Measurements from ENCODE around the gene APOBEC3B. TPM values are rescaled to one million over a fixed set of nuclear protein-coding genes. Genes with fewer than 3 reads are reported as not detected.
"Not testable (repeated sequence)": the region's sequence is repeated elsewhere in the genome, so short reads cannot be mapped to it uniquely, and the experiment has no call there.

The APOBEC3B gene
- total RNA-seq, 1 donor from 2014 or later: 17.0 TPM

DNA sequence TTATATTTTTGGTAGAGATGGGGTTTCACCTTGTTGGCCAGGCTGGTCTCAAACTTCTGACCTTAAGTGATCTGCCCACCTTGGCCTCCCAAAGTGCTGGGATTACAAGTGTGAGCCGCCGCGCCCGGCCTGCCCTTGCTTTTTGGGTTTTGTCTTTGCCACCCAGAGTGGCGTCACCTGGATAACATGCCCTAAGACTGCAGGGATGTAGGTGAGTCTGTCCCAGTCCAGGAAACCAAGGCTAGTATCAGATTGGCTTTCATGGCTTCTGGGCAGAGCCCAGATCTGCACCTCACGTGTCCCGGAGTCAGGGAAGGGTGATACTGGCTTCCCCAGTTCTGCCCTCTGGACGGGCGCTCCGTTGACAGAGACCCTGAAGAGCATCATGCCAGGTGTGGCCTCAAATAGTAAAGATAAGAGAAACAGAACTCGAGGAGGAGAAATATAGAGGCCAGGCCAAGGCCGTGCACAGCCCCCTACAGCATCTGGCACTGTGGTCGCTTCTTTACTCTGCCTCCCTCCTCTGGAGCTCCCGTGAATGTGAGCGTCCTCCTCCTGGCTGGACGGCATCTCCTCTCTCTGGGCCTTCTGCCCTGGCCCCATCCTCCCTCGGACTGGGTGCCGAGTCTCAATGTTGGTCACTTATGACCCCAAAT, 7.8 kb upstream of the APOBEC3B start:
- intact Hi-C loops (cut with micrococcal nuclease): no loop called here
- H3K27ac Mint-ChIP-seq: no peak overlapping the region
- H3K36me3 Mint-ChIP-seq (ENCODE audit: low read depth): no peaks in the 10 kb centered on the region
- no peak for DNase-seq (ENCODE audit: low spot score)
- no peaks in the 10 kb centered on the region for H3K9me3 Mint-ChIP-seq
- no peak overlapping the region for H3K4me3 Mint-ChIP-seq (ENCODE audit: low read depth)
- peaks cover 4% of the 10 kb centered on the region for H3K4me1 Mint-ChIP-seq (ENCODE audit: low read depth)
- peaks cover 14% of the 10 kb centered on the region for H3K27me3 Mint-ChIP-seq (ENCODE audit: low read depth)

DNA sequence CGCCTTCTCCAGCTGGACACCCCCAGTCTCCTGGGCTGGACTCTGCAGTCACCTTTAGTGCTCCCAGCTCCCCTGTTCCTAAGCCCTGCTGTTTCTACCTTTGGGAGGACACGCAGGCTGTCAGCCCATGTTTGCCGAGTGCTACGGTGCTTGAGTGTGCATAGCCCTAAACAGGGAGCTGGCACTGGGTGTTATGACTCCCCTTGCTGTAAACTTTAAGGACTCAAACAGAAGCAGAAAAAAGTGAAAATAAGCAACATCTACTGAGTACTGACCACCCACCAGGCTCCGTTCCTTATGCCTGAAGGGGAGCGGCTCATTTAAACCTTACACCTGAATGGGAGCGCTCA, 7.3 kb upstream of the APOBEC3B start:
- no peak overlapping the region for H3K27ac Mint-ChIP-seq
- no peaks in the 10 kb centered on the region for H3K36me3 Mint-ChIP-seq (ENCODE audit: low read depth)
- intact Hi-C loops (cut with micrococcal nuclease): no loop called here
- H3K27me3 Mint-ChIP-seq (ENCODE audit: low read depth): peaks cover 14% of the 10 kb centered on the region
- no peaks in the 10 kb centered on the region for H3K9me3 Mint-ChIP-seq
- DNase-seq (ENCODE audit: low spot score): no peak
- peaks cover 4% of the 10 kb centered on the region for H3K4me1 Mint-ChIP-seq (ENCODE audit: low read depth)
- no peak overlapping the region for H3K4me3 Mint-ChIP-seq (ENCODE audit: low read depth)

DNA sequence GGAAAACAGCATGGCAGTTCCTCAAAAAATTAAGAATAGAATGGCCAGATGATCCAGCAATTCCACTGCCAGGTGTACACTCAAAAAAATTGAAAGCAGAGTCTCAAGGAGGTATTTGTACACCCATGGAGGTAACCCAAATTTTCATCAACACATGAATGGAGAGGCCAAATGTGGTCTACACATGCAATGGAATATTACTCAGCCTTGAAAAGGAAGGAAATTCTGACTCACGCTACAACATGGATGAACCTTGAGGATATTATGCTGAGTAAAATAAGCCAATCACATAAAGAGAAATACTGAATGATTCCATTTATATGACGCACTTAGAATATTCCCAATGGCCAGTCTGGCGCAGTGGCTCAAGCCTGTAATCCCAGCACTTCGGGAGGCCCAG, 4.9 kb upstream of the APOBEC3B start:
- H3K9me3 Mint-ChIP-seq; H3K27me3 Mint-ChIP-seq (ENCODE audit: low read depth); intact Hi-C loops (cut with micrococcal nuclease); H3K4me3 Mint-ChIP-seq (ENCODE audit: low read depth); H3K36me3 Mint-ChIP-seq (ENCODE audit: low read depth); DNase-seq (ENCODE audit: low spot score); H3K27ac Mint-ChIP-seq: not testable (repeated sequence)
- peaks cover 12% of the 10 kb centered on the region for H3K4me1 Mint-ChIP-seq (ENCODE audit: low read depth)

DNA sequence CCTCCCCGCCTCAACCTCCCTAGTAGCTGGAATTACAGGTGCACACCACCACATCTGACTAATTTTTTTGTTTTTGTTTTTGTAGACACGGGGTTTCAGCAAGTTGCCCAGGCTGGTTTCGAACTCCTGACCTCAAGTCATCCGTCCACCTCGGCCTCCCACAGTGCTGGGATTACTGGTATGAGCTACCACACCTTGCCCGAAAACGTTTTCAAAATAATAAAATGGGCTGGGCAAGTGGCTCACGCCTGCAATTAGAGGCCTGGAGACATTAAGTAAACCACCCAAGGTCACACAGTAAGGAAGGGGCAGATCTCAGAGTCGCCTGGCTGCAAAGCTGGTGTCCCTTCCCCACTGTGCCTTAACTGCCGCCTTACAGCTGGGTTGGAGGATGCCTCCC, 1.6 kb upstream of the APOBEC3B start:
- Mint-ChIP-seq H3K4me1 (ENCODE audit: low read depth) (peaks cover 32% of the 10 kb centered on the region), H3K36me3 (ENCODE audit: low read depth) (peaks cover 22% of the 10 kb centered on the region)
- intact Hi-C loops (cut with micrococcal nuclease); H3K27me3 Mint-ChIP-seq (ENCODE audit: low read depth); DNase-seq (ENCODE audit: low spot score); H3K27ac Mint-ChIP-seq; H3K9me3 Mint-ChIP-seq; H3K4me3 Mint-ChIP-seq (ENCODE audit: low read depth): not testable (repeated sequence)

DNA sequence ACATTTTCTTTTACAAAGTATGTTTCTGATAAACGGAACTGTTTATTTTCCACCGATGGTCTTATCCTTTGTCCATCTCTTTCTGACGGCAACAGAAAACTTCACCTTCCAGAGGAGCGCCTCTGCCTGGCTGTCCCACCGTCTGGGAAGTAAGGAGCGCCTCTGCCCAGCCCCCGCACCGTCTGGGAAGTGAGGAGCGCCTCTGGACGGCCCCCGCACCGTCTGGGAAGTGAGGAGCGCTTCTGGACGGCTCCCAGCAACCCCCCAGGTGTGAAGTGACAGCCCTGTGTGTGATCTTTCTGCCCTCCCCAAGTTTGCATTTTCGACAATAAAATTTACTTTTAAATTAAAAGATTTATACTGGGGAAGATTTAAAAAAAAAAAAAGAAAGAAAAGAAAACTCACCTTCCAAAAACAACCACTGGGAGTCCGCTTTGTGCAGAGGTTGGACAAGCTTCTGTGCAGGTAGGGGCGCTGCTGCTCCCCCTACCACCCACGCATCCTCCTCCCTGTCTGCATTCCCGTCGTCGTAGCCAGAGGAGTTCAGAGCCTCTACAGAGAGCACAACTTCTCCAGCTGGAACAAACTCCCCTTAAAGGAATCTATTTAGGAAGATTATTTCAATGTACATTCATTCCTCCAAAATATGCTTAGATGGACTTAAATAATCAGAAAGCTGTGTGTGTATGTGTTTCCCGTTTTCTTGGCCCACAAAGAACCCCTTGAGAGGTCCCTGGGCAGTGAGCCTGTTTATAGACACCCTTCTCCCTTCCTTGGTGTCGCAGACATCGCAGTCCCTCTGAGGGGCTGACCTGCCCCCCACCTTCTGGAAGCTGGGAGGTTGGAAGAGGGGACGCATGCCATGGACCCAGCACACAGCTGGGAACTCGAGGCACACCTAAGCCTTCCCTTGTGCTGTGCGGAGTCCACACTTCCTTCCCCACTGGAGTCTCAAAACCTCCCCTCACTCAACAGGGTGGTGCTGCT, 849 bp upstream of the APOBEC3B start:
- H3K4me1 Mint-ChIP-seq (ENCODE audit: low read depth): peaks cover 36% of the 10 kb centered on the region
- H3K27me3 Mint-ChIP-seq (ENCODE audit: low read depth): peaks cover 5% of the 10 kb centered on the region
- H3K36me3 Mint-ChIP-seq (ENCODE audit: low read depth): peaks cover 28% of the 10 kb centered on the region
- peak overlapping the region; percentile 95 for H3K27ac Mint-ChIP-seq
- H3K4me3 Mint-ChIP-seq (ENCODE audit: low read depth): peak overlapping the region; percentile 84
- DNase-seq (ENCODE audit: low spot score): no peak
- peaks cover 7% of the 10 kb centered on the region for H3K9me3 Mint-ChIP-seq
- intact Hi-C loops (cut with micrococcal nuclease): no loop called here

DNA sequence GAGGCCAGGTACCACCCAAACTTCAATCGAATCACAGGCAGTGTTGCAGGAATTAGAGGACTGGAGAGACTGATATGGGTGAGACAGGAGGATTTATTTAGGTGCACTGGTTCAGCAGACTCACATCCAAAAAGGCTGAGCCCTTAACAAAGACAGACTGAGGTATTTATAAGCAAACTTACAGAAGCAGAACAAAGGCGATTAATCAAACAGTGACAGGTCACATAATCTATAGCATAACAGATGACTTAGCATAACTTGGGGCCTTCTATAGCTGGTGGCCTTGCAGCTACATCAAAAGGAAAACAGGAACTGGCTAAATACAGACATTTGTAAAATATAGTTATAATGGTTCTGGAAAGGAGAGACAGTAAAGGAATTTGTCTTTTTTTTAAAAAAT, 2.1 kb downstream of the APOBEC3B start:
- peaks cover 7% of the 10 kb centered on the region for H3K9me3 Mint-ChIP-seq
- no peak for DNase-seq (ENCODE audit: low spot score)
- H3K27ac Mint-ChIP-seq: peak overlapping the region; percentile 26
- peaks cover 56% of the 10 kb centered on the region for H3K4me1 Mint-ChIP-seq (ENCODE audit: low read depth)
- intact Hi-C loops (cut with micrococcal nuclease): no loop called here
- peaks cover 44% of the 10 kb centered on the region for H3K36me3 Mint-ChIP-seq (ENCODE audit: low read depth)
- no peak overlapping the region for H3K4me3 Mint-ChIP-seq (ENCODE audit: low read depth)
- no peaks in the 10 kb centered on the region for H3K27me3 Mint-ChIP-seq (ENCODE audit: low read depth)

DNA sequence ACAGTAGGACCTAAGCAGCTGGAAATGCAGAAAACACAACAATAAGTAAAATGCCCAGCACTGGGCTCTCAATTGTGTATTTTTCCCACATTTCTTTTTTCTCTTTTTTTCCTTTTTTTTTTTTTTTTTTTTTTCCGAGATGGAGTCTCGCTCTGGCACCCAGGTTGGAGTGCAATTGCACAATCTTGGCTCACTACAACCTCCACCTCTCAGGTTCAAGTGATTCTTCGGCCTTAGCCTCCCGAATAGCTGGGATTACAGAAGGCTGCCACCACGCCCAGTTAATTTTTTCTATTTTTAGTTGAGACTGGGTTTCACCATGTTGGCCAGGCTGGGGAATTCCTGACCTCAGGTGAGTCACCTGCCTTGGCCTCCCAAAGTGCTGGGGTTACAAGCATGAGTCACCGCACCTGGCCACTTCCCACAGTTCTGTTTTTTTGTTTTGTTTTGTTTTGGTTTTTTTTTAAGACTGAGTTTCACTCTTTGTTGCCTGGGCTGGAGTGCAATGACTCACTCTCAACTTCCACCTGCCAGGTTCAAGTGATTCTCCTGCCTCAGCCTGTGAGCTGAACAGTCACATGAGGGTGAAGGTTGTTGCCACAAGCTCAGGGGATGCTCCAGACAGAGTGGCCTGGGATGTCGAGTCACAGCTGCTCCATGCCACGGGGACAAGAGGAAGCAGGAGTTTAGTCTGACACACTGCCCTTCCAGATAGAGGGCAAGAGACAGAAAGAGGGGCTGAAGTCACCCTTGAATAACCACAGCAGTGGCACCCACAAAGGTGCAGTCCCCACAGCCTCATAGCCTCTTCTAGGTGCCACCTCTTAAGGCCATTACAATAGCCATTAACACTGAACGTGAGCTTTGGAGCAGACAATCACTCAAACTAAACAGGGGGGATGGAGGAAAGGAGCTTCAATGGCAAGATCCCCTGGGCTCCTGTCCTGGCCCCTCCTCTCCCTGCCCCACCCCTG, 2.9 kb downstream of the APOBEC3B start:
- H3K27me3 Mint-ChIP-seq (ENCODE audit: low read depth); H3K4me3 Mint-ChIP-seq (ENCODE audit: low read depth); H3K9me3 Mint-ChIP-seq: not testable (repeated sequence)
- H3K4me1 Mint-ChIP-seq (ENCODE audit: low read depth): peaks cover 63% of the 10 kb centered on the region
- H3K27ac Mint-ChIP-seq: peak overlapping the region; percentile 87
- intact Hi-C loops (cut with micrococcal nuclease): loop anchor here (1.0 kb wide), 3 partner anchors 31 to 115 kb away; no protein-coding TSS in a partner anchor
- DNase-seq (ENCODE audit: low spot score): peak; percentile 77
- H3K36me3 Mint-ChIP-seq (ENCODE audit: low read depth): peaks cover 44% of the 10 kb centered on the region

DNA sequence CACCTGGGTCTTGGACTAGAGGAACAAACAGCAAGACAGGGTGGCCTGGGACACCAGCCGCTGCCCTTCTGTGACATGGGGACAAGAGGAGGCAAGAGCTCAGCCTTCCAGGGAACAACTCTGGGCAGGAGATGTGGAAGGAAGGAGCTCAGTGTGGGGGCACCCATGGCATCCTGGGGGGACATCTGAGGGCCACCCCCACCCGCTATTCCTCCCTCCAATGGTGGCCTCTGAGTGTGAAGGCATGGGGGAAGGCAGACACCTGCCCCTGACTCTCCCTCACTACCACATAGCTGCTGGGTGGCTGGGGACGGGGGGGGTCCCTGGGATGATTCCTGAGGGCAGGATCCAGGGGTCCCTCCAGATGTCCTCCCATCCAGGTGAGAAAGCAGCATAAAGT, 4.5 kb downstream of the APOBEC3B start:
- H3K4me1 Mint-ChIP-seq (ENCODE audit: low read depth): peaks cover 61% of the 10 kb centered on the region
- no peak overlapping the region for H3K4me3 Mint-ChIP-seq (ENCODE audit: low read depth)
- H3K27ac Mint-ChIP-seq: peak overlapping the region; percentile 49
- H3K36me3 Mint-ChIP-seq (ENCODE audit: low read depth): peaks cover 44% of the 10 kb centered on the region
- intact Hi-C loops (cut with micrococcal nuclease): no loop called here
- H3K27me3 Mint-ChIP-seq (ENCODE audit: low read depth): no peaks in the 10 kb centered on the region
- no peak for DNase-seq (ENCODE audit: low spot score)
- H3K9me3 Mint-ChIP-seq: peaks cover 7% of the 10 kb centered on the region

DNA sequence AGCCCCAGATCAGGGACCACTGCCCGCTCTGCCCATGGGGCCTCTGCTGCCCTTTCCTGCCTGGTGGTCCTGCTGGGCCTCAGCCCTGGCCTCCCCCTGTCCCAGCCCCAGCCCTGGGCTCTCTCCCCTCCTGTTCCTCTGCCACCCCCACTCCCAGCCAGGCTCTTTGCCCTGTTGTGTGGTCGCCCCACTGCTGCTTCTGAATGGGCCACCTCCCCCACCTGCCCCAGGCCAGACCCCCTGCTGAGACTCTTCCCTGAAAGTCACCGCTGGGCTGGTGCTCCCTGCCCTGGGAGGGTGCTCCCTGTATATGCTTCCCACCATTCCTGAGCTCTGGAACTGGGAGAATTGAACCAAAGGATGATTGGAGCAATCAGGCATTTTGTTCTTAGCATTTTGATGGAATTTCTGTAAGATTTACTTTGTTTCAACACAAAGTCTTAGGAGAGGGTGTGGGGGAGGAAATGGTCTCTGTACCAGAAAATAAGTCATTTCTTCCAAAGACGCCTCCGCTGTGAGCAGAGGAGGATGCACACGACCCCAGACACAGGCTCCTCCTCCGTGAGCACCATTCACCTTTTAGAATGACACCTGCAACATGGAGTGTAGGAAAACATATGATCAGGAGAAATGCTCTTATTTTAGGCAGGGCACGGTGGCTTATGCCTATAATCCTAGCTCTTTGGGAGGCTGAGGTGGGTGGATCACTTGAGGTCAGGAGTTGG, 5.2 kb downstream of the APOBEC3B start:
- peak overlapping the region; percentile 63 for H3K27ac Mint-ChIP-seq
- H3K36me3 Mint-ChIP-seq (ENCODE audit: low read depth): peaks cover 44% of the 10 kb centered on the region
- DNase-seq (ENCODE audit: low spot score): no peak
- H3K27me3 Mint-ChIP-seq (ENCODE audit: low read depth): no peaks in the 10 kb centered on the region
- peaks cover 56% of the 10 kb centered on the region for H3K4me1 Mint-ChIP-seq (ENCODE audit: low read depth)
- H3K9me3 Mint-ChIP-seq: peaks cover 7% of the 10 kb centered on the region
- intact Hi-C loops (cut with micrococcal nuclease): no loop called here
- H3K4me3 Mint-ChIP-seq (ENCODE audit: low read depth): peak overlapping the region; percentile 26

DNA sequence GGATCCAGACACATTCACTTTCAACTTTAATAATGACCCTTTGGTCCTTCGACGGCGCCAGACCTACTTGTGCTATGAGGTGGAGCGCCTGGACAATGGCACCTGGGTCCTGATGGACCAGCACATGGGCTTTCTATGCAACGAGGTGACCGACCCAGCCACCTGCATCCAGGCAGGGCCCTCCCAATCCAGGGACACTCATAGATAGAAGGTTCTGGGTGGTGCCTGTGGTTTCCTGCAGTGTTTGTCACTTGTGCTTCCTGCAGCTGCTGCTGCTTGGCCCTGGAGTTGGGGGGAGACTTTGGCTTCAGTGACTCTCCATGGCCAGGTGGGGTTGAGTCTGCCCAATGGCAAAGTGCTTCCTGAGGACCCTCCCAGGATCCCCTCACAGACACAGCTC, 7.3 kb downstream of the APOBEC3B start:
- H3K4me3 Mint-ChIP-seq (ENCODE audit: low read depth): no peak overlapping the region
- peak overlapping the region; percentile 21 for H3K27ac Mint-ChIP-seq
- H3K4me1 Mint-ChIP-seq (ENCODE audit: low read depth): peaks cover 44% of the 10 kb centered on the region
- peaks cover 32% of the 10 kb centered on the region for H3K36me3 Mint-ChIP-seq (ENCODE audit: low read depth)
- H3K9me3 Mint-ChIP-seq: peaks cover under 1% of the 10 kb centered on the region
- no peaks in the 10 kb centered on the region for H3K27me3 Mint-ChIP-seq (ENCODE audit: low read depth)
- intact Hi-C loops (cut with micrococcal nuclease): no loop called here
- no peak for DNase-seq (ENCODE audit: low spot score)

DNA sequence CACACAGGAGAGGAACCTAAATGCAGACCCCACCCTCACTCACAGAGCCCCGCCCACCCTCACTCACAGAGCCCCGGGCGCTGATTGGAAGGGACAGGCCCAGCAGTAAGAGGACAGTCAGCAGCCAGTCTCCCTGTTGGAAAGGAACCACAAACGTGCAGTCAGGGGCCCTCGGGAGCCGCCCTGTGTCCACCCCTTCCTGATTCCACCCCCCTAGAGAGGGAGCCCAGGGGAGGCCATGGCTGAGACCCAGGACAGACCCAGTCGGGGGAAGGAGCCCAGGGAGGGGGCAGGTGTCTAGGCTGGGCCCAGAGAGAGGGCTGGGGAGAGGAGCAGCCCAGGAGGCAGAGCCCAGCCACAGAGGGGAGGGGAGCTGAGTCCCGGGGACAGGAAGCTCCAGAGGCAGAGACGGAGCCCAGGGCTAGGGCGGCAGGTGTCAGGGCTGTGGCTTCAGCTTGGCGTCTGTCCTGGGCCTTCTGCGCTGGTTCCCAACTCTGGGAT, 10.8 kb downstream of the APOBEC3B start:
- H3K36me3 Mint-ChIP-seq (ENCODE audit: low read depth); H3K4me3 Mint-ChIP-seq (ENCODE audit: low read depth); H3K27me3 Mint-ChIP-seq (ENCODE audit: low read depth); H3K9me3 Mint-ChIP-seq; H3K27ac Mint-ChIP-seq; intact Hi-C loops (cut with micrococcal nuclease); DNase-seq (ENCODE audit: low spot score): not testable (repeated sequence)
- peaks cover 20% of the 10 kb centered on the region for H3K4me1 Mint-ChIP-seq (ENCODE audit: low read depth)

DNA sequence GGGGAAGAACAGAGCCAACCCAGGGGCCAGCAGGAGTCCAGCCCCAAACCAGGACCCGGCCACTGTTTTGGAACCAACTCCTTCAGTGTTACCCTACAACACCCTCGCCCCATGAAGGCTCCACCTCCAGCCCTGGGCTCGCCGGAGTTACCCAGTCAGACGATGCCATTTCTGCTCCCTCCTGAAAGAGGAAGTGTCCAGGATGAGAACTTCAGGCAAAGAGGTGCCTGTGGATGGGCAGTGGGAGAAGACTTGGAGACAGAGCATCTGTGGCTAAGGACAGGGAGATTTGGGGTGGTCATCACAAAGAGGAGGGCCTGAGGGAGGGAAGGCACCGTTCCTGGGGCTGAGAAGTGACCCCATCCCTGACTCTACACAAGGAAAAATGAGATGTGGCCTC, 14.0 kb downstream of the APOBEC3B start:
- H3K4me1 Mint-ChIP-seq (ENCODE audit: low read depth): peaks cover 2% of the 10 kb centered on the region
- no peak for DNase-seq (ENCODE audit: low spot score)
- intact Hi-C loops (cut with micrococcal nuclease): no loop called here
- peaks cover 9% of the 10 kb centered on the region for H3K27me3 Mint-ChIP-seq (ENCODE audit: low read depth)
- H3K4me3 Mint-ChIP-seq (ENCODE audit: low read depth): no peak overlapping the region
- H3K27ac Mint-ChIP-seq: no peak overlapping the region
- no peaks in the 10 kb centered on the region for H3K36me3 Mint-ChIP-seq (ENCODE audit: low read depth)
- H3K9me3 Mint-ChIP-seq: peaks cover 5% of the 10 kb centered on the region

Data from activated T-helper 2 cell treated with anti-CD3 and anti-CD28 coated beads, Interferon-gamma antibody, Interleukin-2, Interleukin-4, amounts not matched to agents 10 μg/mL and 5 μg/mL and 100 μg/mL, durations not matched to agents 14 hours and 24 hours and 36 hours (primary cell).